Adrenal gland (tissue), 5 donors: ENCODE data around the gene STRC.

ENCODE experiments used
- POLR2A ChIP-seq, 2 donors: fragments of 450-650 bp; IDR thresholded peaks; one replicate each; pipeline ENCODE4 v1.6.1; 2017; ENCODE audit warnings: antibody characterized with exemption in 2 of 2, mild to moderate bottlenecking in 2 of 2, moderate library complexity in 1 of 2
- TF ChIP-seq, protein P1 (sequence below), 6 experiments: fragments of 450-650 bp in 4 of 6; fragments of 200-600 bp in 2 of 6; sonication (generic) in 1 of 6; IDR thresholded peaks; 1 replicate in 5 of 6; 2 replicates in 1 of 6; pipeline versions ENCODE4 v1.5.1 to v1.8.0; 2016 to 2021; ENCODE audit warnings: antibody characterized with exemption in 6 of 6, mild to moderate bottlenecking in 2 of 6, moderate library complexity in 1 of 6
- donor health status: DM: no; HTN: no; CAD: no.

DNA sequence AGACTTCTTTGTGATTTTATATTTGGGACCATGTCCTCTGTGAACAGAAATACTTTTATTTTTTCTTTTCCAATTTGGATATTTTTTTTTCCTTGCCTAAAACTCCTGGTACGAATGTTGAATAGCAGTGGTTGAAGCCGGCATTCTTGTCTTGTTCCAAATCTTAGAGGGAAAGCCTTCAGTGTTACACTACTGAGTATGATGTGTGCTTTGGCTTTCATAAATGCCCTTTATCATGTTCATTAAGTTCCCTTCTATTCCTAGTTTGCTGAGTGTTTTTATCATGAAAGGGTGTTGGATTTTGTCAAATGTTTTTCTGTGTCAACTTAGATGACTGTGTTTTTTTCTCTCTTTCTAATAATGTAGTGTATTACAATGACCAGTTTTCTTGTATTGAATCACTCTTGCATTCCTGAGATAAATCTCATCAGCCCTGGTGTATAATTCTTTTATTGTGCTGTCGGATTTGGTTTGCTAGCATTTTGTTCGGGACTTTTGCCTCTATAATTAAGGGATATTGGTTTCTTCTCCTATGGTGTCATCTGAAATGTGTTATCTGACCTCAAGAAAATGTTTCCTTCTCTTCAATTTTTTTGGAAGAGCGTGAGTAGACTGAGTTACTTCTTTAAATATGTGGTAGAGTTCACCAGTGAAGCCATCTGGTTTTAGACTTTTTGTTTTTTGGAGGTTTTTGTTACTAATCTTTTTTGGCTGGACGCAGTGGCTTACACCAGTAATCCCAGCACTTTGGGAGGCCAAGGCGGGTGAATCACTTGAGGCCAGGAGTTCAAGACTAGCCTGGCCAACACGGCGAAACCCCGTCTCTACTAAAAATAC, 67.9 kb downstream of the STRC start:
- TF ChIP-seq, protein P1, sequence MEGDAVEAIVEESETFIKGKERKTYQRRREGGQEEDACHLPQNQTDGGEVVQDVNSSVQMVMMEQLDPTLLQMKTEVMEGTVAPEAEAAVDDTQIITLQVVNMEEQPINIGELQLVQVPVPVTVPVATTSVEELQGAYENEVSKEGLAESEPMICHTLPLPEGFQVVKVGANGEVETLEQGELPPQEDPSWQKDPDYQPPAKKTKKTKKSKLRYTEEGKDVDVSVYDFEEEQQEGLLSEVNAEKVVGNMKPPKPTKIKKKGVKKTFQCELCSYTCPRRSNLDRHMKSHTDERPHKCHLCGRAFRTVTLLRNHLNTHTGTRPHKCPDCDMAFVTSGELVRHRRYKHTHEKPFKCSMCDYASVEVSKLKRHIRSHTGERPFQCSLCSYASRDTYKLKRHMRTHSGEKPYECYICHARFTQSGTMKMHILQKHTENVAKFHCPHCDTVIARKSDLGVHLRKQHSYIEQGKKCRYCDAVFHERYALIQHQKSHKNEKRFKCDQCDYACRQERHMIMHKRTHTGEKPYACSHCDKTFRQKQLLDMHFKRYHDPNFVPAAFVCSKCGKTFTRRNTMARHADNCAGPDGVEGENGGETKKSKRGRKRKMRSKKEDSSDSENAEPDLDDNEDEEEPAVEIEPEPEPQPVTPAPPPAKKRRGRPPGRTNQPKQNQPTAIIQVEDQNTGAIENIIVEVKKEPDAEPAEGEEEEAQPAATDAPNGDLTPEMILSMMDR (IDR thresholded peaks at IDR 0.05) = no peak
- no peak for TF ChIP-seq POLR2A (IDR thresholded peaks at IDR 0.05)
